GM23338 (cell line): ENCODE results near the gene PRKCD. TPM values are rescaled to one million over a fixed set of nuclear protein-coding genes. Genes with fewer than 3 reads are reported as not detected.

ENCODE experiments used
- ATAC-seq: fragments of 200-7000 bp; cut with Tn5 transposase; 3 replicates; pipeline ENCODE4 v1.9.1; 2020
- DNase-seq: peaks from one replicate; pipeline ENCODE4 v3.0.0-alpha.2; 2015; ENCODE audit warnings: low spot score
- H2AFZ ChIP-seq: fragments of 200-600 bp; sonication (generic); 2 replicates; pipeline ENCODE4 v1.8.0; 2016; ENCODE audit warnings: antibody characterized with exemption, mild to moderate bottlenecking, moderate library complexity
- H3F3A ChIP-seq: fragments of 200-600 bp; sonication (generic); replicated peaks from 2 replicates; pipeline ENCODE4 v1.8.0; 2017; ENCODE audit warnings: antibody characterized with exemption, mixed run types, low read depth
- H3K27ac ChIP-seq: fragments of 200-600 bp; sonication (generic); 2 replicates; pipeline ENCODE4 v1.6.1; 2016; ENCODE audit warnings: low read depth
- H3K27me3 ChIP-seq: fragments of 200-600 bp; sonication (generic); 2 replicates; pipeline ENCODE4 v1.8.0; 2016; ENCODE audit warnings: mild to moderate bottlenecking, mixed run types, moderate library complexity; ENCODE audit not compliant: insufficient read depth
- H3K36me3 ChIP-seq: fragments of 200-600 bp; sonication (generic); 2 replicates; pipeline ENCODE4 v1.8.0; 2016; ENCODE audit warnings: mild to moderate bottlenecking; ENCODE audit not compliant: insufficient read depth
- H3K4me1 ChIP-seq: fragments of 200-600 bp; sonication (generic); 2 replicates; pipeline ENCODE4 v1.8.0; 2016; ENCODE audit warnings: mild to moderate bottlenecking, moderate library complexity; ENCODE audit not compliant: insufficient read depth
- H3K4me2 ChIP-seq: fragments of 200-600 bp; sonication (generic); 2 replicates; pipeline ENCODE4 v1.7.1; 2017; ENCODE audit warnings: mixed run types
- H3K4me3 ChIP-seq: fragments of 200-600 bp; sonication (generic); 2 replicates; pipeline ENCODE4 v1.6.1; 2016; ENCODE audit warnings: mixed run types
- H3K79me2 ChIP-seq: fragments of 200-600 bp; sonication (generic); replicated peaks from 2 replicates; pipeline ENCODE4 v1.8.0; 2017; ENCODE audit warnings: mild to moderate bottlenecking; ENCODE audit not compliant: insufficient read depth
- H3K9me2 ChIP-seq: fragments of 200-600 bp; sonication (generic); 2 replicates; pipeline ENCODE4 v1.8.0; 2017; ENCODE audit not compliant: insufficient read depth
- H4K20me1 ChIP-seq: fragments of 200-600 bp; sonication (generic); replicated peaks from 2 replicates; pipeline ENCODE4 v1.8.0; 2017; ENCODE audit warnings: mild to moderate bottlenecking; ENCODE audit not compliant: insufficient read depth
- H3K27ac Mint-ChIP-seq: 2 replicates; pipeline ENCODE4 v1.8.0; 2020; ENCODE audit warnings: inconsistent platforms, mild to moderate bottlenecking, moderate library complexity, mixed read lengths
- H3K27me3 Mint-ChIP-seq: 3 replicates; pipeline ENCODE4 v1.8.0; 2022; ENCODE audit warnings: low read depth, mild to moderate bottlenecking, moderate library complexity, mixed read lengths, inconsistent platforms; ENCODE audit not compliant: insufficient read depth, poor library complexity
- H3K36me3 Mint-ChIP-seq: 3 replicates; pipeline ENCODE4 v1.8.0; 2021; ENCODE audit warnings: low read depth, mild to moderate bottlenecking, inconsistent platforms, moderate library complexity, mixed read lengths
- H3K4me1 Mint-ChIP-seq: 3 replicates; pipeline ENCODE4 v1.8.0; 2020; ENCODE audit warnings: mild to moderate bottlenecking, inconsistent platforms, mixed read lengths
- H3K4me3 Mint-ChIP-seq: 3 replicates; pipeline ENCODE4 v1.8.0; 2021; ENCODE audit warnings: moderate library complexity, mild to moderate bottlenecking, inconsistent platforms, mixed read lengths
- H3K9me3 Mint-ChIP-seq: 3 replicates; pipeline ENCODE4 v1.8.0; 2020; ENCODE audit warnings: moderate library complexity, mild to moderate bottlenecking, inconsistent platforms, mixed read lengths
- CTCF ChIP-seq, 2 experiments: fragments of 200-600 bp in 1 of 2; sonication (generic) in 1 of 2; conservative IDR thresholded peaks; 2 replicates each; pipeline versions ENCODE4 v1.5.1 to v1.6.1; 2016 to 2017; ENCODE audit warnings: antibody characterized with exemption in 2 of 2, low read depth in 2 of 2, mild to moderate bottlenecking in 2 of 2, moderate library complexity in 1 of 2
- EZH2 ChIP-seq: fragments of 200-600 bp; sonication (generic); IDR thresholded peaks from one replicate; pipeline ENCODE4 v1.8.0; 2017; ENCODE audit warnings: antibody characterized with exemption, mild to moderate bottlenecking, low read depth; ENCODE audit not compliant: unreplicated experiment
- STAT1 ChIP-seq: IDR thresholded peaks from one replicate; pipeline ENCODE4 v1.6.1; 2016; ENCODE audit warnings: antibody characterized with exemption; ENCODE audit not compliant: unreplicated experiment
- ZNF114 ChIP-seq: fragments of 250-450 bp; sonication (Bioruptor Pico); IDR thresholded peaks from 2 replicates; pipeline ENCODE4 v1.5.0; 2020; ENCODE audit warnings: mild to moderate bottlenecking, moderate library complexity
- polyA plus RNA-seq: library from polyadenylated mRNA; unstranded; fragments of >200 nt; fragmentation: Nextera tagmentation; extraction: Ambion mirVana; gene quantifications from 2 replicates; pipeline ENCODE4 v1.2.1, GENCODE V29; 2016
- total RNA-seq: library from RNA; depleted of rRNA; stranded (reverse); fragments of >200 nt; shearing (Covaris generic); gene quantifications from 2 replicates; pipeline ENCODE4 v1.2.3, GENCODE V29; 2014
- TF ChIP-seq, protein P1 (sequence below): IDR thresholded peaks from 2 replicates; pipeline ENCODE4 v1.6.1; 2016; ENCODE audit warnings: antibody characterized with exemption

Gene PRKCD
- total and polyA plus RNA-seq, 2 experiments from 2014 or later, result 11.3 to 11.8 TPM

- TF ChIP-seq ZNF114 (CRISPR knock-in tag) (no peak), CTCF (conservative IDR thresholded peaks at IDR 0.05; ENCODE audit: low read depth in 2 of 2) (no peak), STAT1 (no peak), EZH2 (no peak)
- TF ChIP-seq, protein P1, sequence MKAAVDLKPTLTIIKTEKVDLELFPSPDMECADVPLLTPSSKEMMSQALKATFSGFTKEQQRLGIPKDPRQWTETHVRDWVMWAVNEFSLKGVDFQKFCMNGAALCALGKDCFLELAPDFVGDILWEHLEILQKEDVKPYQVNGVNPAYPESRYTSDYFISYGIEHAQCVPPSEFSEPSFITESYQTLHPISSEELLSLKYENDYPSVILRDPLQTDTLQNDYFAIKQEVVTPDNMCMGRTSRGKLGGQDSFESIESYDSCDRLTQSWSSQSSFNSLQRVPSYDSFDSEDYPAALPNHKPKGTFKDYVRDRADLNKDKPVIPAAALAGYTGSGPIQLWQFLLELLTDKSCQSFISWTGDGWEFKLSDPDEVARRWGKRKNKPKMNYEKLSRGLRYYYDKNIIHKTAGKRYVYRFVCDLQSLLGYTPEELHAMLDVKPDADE, result no peak
Observed at GRCh38 chr3:53183514-53183913, 22.5 kb downstream of the PRKCD start (continued).

- no peaks in the 10 kb centered on the region for H3K36me3 ChIP-seq
- H3K27me3 ChIP-seq, result no peaks in the 10 kb centered on the region
- no peak for ATAC-seq
- H2AFZ ChIP-seq, result no peak overlapping the region
- no peak overlapping the region for H3K27ac ChIP-seq
- no peaks in the 10 kb centered on the region for H3K79me2 ChIP-seq
- TF ChIP-seq, protein P1, result no peak
- TF ChIP-seq CTCF (conservative IDR thresholded peaks at IDR 0.05; ENCODE audit: low read depth in 2 of 2), result peak in 1 of 2 experiments; percentile 25; a peak in 1 of 4 replicates
- H3K4me3 ChIP-seq, result no peak overlapping the region
- Mint-ChIP-seq H3K36me3 (no peaks in the 10 kb centered on the region), H3K4me1 (peaks cover 6% of the 10 kb centered on the region), H3K9me3 (no peaks in the 10 kb centered on the region), H3K27ac (peak overlapping the region; percentile 37; the same call in 1 of the 2 replicates), H3K27me3 (peaks cover 2% of the 10 kb centered on the region), H3K4me3 (no peak overlapping the region)
- no peak overlapping the region for H3K4me2 ChIP-seq
- no peak for DNase-seq
- no peaks in the 10 kb centered on the region for H4K20me1 ChIP-seq
- no peaks in the 10 kb centered on the region for H3F3A ChIP-seq
- H3K4me1 ChIP-seq, result no peaks in the 10 kb centered on the region
- no peaks in the 10 kb centered on the region for H3K9me2 ChIP-seq
Observed at GRCh38 chr3:53184701-53185100, 23.7 kb downstream of the PRKCD start.
